Stomach (tissue), 4 donors: ENCODE data around the gene ITK.

Experiments
- CTCF ChIP-seq, 7 experiments: fragments of 450-650 bp in 4 of 7; fragments of 200-600 bp in 3 of 7; sonication (generic) in 3 of 7; IDR thresholded peaks; one replicate each; pipeline ENCODE4 v1.5.1; 2016 to 2019; ENCODE audit warnings: antibody characterized with exemption in 7 of 7, control low read depth in 2 of 7, mild to moderate bottlenecking in 1 of 7
- POLR2A ChIP-seq, 4 donors: fragments of 450-650 bp; IDR thresholded peaks; one replicate each; pipeline ENCODE4 v1.6.1; 2016; ENCODE audit warnings: antibody characterized with exemption in 4 of 4, control low read depth in 2 of 4, mild to moderate bottlenecking in 1 of 4, moderate library complexity in 1 of 4

GRCh38 chr5:157204765-157205164 lies 24.1 kb downstream of the ITK start:
- TF ChIP-seq POLR2A (IDR thresholded peaks at IDR 0.05) (no peak), CTCF (IDR thresholded peaks at IDR 0.05) (no peak)
